ENCODE results near the gene STMP1. TPM values are rescaled to one million over a fixed set of nuclear protein-coding genes. Genes with fewer than 3 reads are reported as not detected.

The STMP1 gene
- total and polyA plus RNA-seq, 2 of the 13 experiments (the other 11 are each of a cell fraction or from before 2014, with no cell fraction given) = 7.2 to 16.2 TPM

DNA sequence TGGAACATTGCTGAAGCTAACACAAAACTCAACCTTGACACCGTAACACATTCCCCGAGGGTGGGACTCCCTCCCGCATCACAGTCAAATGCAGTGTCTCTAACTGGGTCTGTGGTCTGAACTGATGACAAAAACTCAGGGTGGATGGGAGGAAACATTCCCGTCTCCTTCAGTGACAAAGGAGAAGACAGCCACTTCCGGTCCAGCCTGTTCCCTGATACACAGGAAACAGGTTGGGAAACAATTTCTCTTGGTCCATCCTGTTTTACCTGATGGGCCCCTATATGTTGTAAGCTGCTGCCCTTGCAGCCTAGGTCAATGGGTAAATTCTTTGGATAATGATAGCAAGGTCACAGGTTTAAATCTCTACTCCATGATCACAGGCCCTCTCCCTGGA, 45.3 kb downstream of the STMP1 start (continued):
- TF ChIP-seq GABPA (IDR thresholded peaks at IDR 0.05; ENCODE audit: low read depth, low read length) = no peak
- peak; percentile 57 for TF ChIP-seq GABPA (CRISPR knock-in tag; IDR thresholded peaks at IDR 0.05; ENCODE audit: low read depth)
- TF ChIP-seq ELF1 (CRISPR knock-in tag; IDR thresholded peaks at IDR 0.05) = 0 out of 2 replicates have a peak, but pooled peaks have one; percentile 14
- no peak for TF ChIP-seq GATAD1 (CRISPR knock-in tag; IDR thresholded peaks at IDR 0.05)
- TF ChIP-seq ATRX (CRISPR knock-in tag; IDR thresholded peaks at IDR 0.05; ENCODE audit: borderline replicate concordance) = no peak
- no peak for TF ChIP-seq CREB1 (IDR thresholded peaks at IDR 0.05)
- no peak for TF ChIP-seq CREB1 (CRISPR knock-in tag; IDR thresholded peaks at IDR 0.05)
- peak; percentile 11; the same call in 1 of the 2 replicates for TF ChIP-seq ETV5 (CRISPR knock-in tag; IDR thresholded peaks at IDR 0.05; ENCODE audit: borderline replicate concordance)
- TF ChIP-seq ZNF678 (CRISPR knock-in tag; IDR thresholded peaks at IDR 0.05) = no peak

DNA sequence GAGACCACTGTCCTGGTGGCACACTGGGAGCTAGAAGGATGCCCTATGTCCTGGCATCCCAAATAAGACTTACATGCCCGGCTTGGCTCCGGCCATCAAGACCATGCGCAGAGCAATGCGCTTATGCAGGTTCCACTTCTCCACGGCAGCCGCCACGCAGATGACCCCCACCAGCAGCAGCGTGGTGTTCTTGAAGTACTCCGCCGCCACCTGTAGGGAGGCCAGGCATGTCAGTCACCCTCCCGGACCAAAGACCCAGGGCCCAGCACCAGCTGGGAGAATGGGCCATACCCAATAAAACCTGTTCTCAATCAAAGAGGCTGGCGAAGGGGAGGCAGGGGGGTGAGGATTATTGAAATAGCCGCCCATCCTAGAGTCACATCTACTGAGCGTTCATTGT, 45.7 kb downstream of the STMP1 start:
- H4K20me1 ChIP-seq (ENCODE audit: insufficient read depth, low read length) = no peaks in the 10 kb centered on the region
- intact Hi-C loops (cut with micrococcal nuclease; ENCODE audit: unreplicated experiment) = no loop called here
- no peak for TF ChIP-seq CHD4 (IDR thresholded peaks at IDR 0.05; ENCODE audit: borderline replicate concordance, low read length)
- TF ChIP-seq, protein P1, sequence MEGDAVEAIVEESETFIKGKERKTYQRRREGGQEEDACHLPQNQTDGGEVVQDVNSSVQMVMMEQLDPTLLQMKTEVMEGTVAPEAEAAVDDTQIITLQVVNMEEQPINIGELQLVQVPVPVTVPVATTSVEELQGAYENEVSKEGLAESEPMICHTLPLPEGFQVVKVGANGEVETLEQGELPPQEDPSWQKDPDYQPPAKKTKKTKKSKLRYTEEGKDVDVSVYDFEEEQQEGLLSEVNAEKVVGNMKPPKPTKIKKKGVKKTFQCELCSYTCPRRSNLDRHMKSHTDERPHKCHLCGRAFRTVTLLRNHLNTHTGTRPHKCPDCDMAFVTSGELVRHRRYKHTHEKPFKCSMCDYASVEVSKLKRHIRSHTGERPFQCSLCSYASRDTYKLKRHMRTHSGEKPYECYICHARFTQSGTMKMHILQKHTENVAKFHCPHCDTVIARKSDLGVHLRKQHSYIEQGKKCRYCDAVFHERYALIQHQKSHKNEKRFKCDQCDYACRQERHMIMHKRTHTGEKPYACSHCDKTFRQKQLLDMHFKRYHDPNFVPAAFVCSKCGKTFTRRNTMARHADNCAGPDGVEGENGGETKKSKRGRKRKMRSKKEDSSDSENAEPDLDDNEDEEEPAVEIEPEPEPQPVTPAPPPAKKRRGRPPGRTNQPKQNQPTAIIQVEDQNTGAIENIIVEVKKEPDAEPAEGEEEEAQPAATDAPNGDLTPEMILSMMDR (CRISPR knock-in tag; IDR thresholded peaks at IDR 0.05) = peak; percentile 37
- 0 out of 2 replicates have a peak, but pooled peaks have one; percentile 19 for TF ChIP-seq KDM2A (CRISPR knock-in tag; IDR thresholded peaks at IDR 0.05; ENCODE audit: borderline replicate concordance, low read depth)
- peak; percentile 12; the same call in 1 of the 2 replicates for TF ChIP-seq STAG1 (CRISPR knock-in tag; IDR thresholded peaks at IDR 0.05)
- no peak for TF ChIP-seq ZNF180 (CRISPR knock-in tag; IDR thresholded peaks at IDR 0.05; ENCODE audit: borderline replicate concordance, low read depth)
- peak; percentile 43; the same call in 2 of the 3 replicates for ATAC-seq
- peaks cover 29% of the 10 kb centered on the region for H3K4me1 ChIP-seq (ENCODE audit: insufficient read depth, low read length)
- H3K27me3 ChIP-seq (ENCODE audit: control insufficient read depth in 1 of 2, insufficient read depth in 2 of 2, low read length in 2 of 2) = peaks cover 0 to 10% of the 10 kb centered on the region in 2 experiments; a peak in 4 of 5 replicates
- 48% methylated on average over 13 of the region's 14 CpGs for WGBS (ENCODE audit: low lambda C conversion rate)
- no peaks in the 10 kb centered on the region for H3K79me2 ChIP-seq (ENCODE audit: insufficient read depth, low read length)
- POLR2A ChIA-PET = no interaction called here
- no peaks in the 10 kb centered on the region for H3K36me3 ChIP-seq (replicated peaks in 1 of 2; ENCODE audit: control insufficient read depth in 1 of 2, insufficient read depth in 2 of 2, low read length in 2 of 2)
- no peak for DNase-seq (ENCODE audit: low spot score)
- H3K4me3 ChIP-seq (replicated peaks in 1 of 3; ENCODE audit: insufficient read depth in 1 of 3, low read depth in 2 of 3, low read length in 3 of 3) = no peak overlapping the region
- no peak overlapping the region for H3K27ac ChIP-seq (ENCODE audit: extremely low read length, insufficient read depth, low read length)
- no peak for FAIRE-seq
- H2AFZ ChIP-seq (ENCODE audit: low read length) = no peak overlapping the region
- no peaks in the 10 kb centered on the region for H3K9me3 ChIP-seq (ENCODE audit: low read length)
- in situ Hi-C loops (cut with HindIII; ENCODE audit: extremely low pct_ligation_motif_present, low pct_unique_long_range_greater_than_20kb) = no loop called here
- CTCF ChIA-PET (ENCODE audit: low intra/inter-chr PET ratio, low total read pairs) = no interaction called here
- no peak overlapping the region for H3K4me2 ChIP-seq (ENCODE audit: low read depth, low read length)
- BruUV-seq (replicated peaks) = no TSS peak
- no peak overlapping the region for H3K9ac ChIP-seq (ENCODE audit: insufficient read depth, low read depth, low read length)

Measured in HepG2 (cell line).